ENCODE measurements around the gene ARHGAP24. TPM values are rescaled to one million over a fixed set of nuclear protein-coding genes. Genes with fewer than 3 reads are reported as not detected.

Gene ARHGAP24
- total RNA-seq, 2 experiments from 2014 or later = not detected

- no peak overlapping the region for H3K4me3 Mint-ChIP-seq
- POLR2A ChIA-PET = no interaction called here
- H3K9me3 Mint-ChIP-seq = no peaks in the 10 kb centered on the region
- DNase-seq = no peak
- no peaks in the 10 kb centered on the region for H3K4me1 Mint-ChIP-seq
- no peak overlapping the region for H3K27ac Mint-ChIP-seq
- no peaks in the 10 kb centered on the region for H3K27me3 Mint-ChIP-seq
- CTCF ChIA-PET = no interaction called here
- H3K36me3 Mint-ChIP-seq (ENCODE audit: low read depth) = no peaks in the 10 kb centered on the region
Measured at GRCh38 chr4:85774489-85774888, 299.5 kb downstream of the ARHGAP24 start.

- no peaks in the 10 kb centered on the region for H3K9me3 Mint-ChIP-seq
- no peak overlapping the region for H3K27ac Mint-ChIP-seq
- no peak overlapping the region for H3K4me3 Mint-ChIP-seq
- DNase-seq = no peak
- H3K4me1 Mint-ChIP-seq = no peaks in the 10 kb centered on the region
- H3K36me3 Mint-ChIP-seq (ENCODE audit: low read depth) = no peaks in the 10 kb centered on the region
- POLR2A ChIA-PET = no interaction called here
- no peaks in the 10 kb centered on the region for H3K27me3 Mint-ChIP-seq
- CTCF ChIA-PET = no interaction called here
Measured at GRCh38 chr4:85776096-85776495, 301.1 kb downstream of the ARHGAP24 start.

- DNase-seq = no peak
- H3K36me3 Mint-ChIP-seq (ENCODE audit: low read depth) = no peaks in the 10 kb centered on the region
- ChIA-PET CTCF (no interaction called here), POLR2A (no interaction called here)
- H3K4me1 Mint-ChIP-seq = no peaks in the 10 kb centered on the region
- H3K27me3 Mint-ChIP-seq = no peaks in the 10 kb centered on the region
- H3K27ac Mint-ChIP-seq = no peak overlapping the region
- no peaks in the 10 kb centered on the region for H3K9me3 Mint-ChIP-seq
- no peak overlapping the region for H3K4me3 Mint-ChIP-seq
Measured at GRCh38 chr4:85776579-85776978, 301.6 kb downstream of the ARHGAP24 start.

GRCh38 chr4:85777908-85778631 is 303.1 kb downstream of the ARHGAP24 start:
- Mint-ChIP-seq H3K27me3 (no peaks in the 10 kb centered on the region), H3K4me1 (no peaks in the 10 kb centered on the region), H3K27ac (no peak overlapping the region), H3K9me3 (no peaks in the 10 kb centered on the region), H3K36me3 (ENCODE audit: low read depth) (no peaks in the 10 kb centered on the region), H3K4me3 (no peak overlapping the region)
- CTCF ChIA-PET = no interaction called here
- DNase-seq = no peak
- POLR2A ChIA-PET = interaction anchor here (0.6 kb wide), 1 partner anchor 34 kb away, joined by 4 read pairs; no protein-coding TSS in a partner anchor

GRCh38 chr4:85778632-85779131 is 303.7 kb downstream of the ARHGAP24 start:
- Mint-ChIP-seq H3K9me3 (no peaks in the 10 kb centered on the region), H3K27me3 (no peaks in the 10 kb centered on the region), H3K4me1 (no peaks in the 10 kb centered on the region), H3K36me3 (ENCODE audit: low read depth) (no peaks in the 10 kb centered on the region), H3K27ac (no peak overlapping the region), H3K4me3 (no peak overlapping the region)
- ChIA-PET POLR2A (interaction anchor here (0.6 kb wide), 1 partner anchor 35 kb away, joined by 4 read pairs; no protein-coding TSS in a partner anchor), CTCF (interaction anchor here (0.6 kb wide), 1 partner anchor 331 kb away, joined by 3 read pairs; no protein-coding TSS in a partner anchor)
- DNase-seq = no peak

- ChIA-PET POLR2A (no interaction called here), CTCF (interaction anchor here (0.6 kb wide), 1 partner anchor 331 kb away, joined by 3 read pairs; no protein-coding TSS in a partner anchor)
- no peak overlapping the region for H3K4me3 Mint-ChIP-seq
- no peaks in the 10 kb centered on the region for H3K27me3 Mint-ChIP-seq
- H3K4me1 Mint-ChIP-seq = no peaks in the 10 kb centered on the region
- no peak overlapping the region for H3K27ac Mint-ChIP-seq
- no peaks in the 10 kb centered on the region for H3K9me3 Mint-ChIP-seq
- H3K36me3 Mint-ChIP-seq (ENCODE audit: low read depth) = no peaks in the 10 kb centered on the region
- DNase-seq = no peak
Measured at GRCh38 chr4:85779165-85779564, 304.2 kb downstream of the ARHGAP24 start.

- Mint-ChIP-seq H3K27ac (no peak overlapping the region), H3K9me3 (no peaks in the 10 kb centered on the region), H3K4me1 (no peaks in the 10 kb centered on the region), H3K4me3 (no peak overlapping the region), H3K27me3 (no peaks in the 10 kb centered on the region), H3K36me3 (ENCODE audit: low read depth) (no peaks in the 10 kb centered on the region)
- no peak for DNase-seq
- CTCF ChIA-PET = no interaction called here
- POLR2A ChIA-PET = no interaction called here
Measured at GRCh38 chr4:85780664-85781063, 305.7 kb downstream of the ARHGAP24 start.

- DNase-seq = no peak
- no peak overlapping the region for H3K4me3 Mint-ChIP-seq
- POLR2A ChIA-PET = no interaction called here
- H3K36me3 Mint-ChIP-seq (ENCODE audit: low read depth) = no peaks in the 10 kb centered on the region
- no peak overlapping the region for H3K27ac Mint-ChIP-seq
- no peaks in the 10 kb centered on the region for H3K27me3 Mint-ChIP-seq
- H3K9me3 Mint-ChIP-seq = no peaks in the 10 kb centered on the region
- CTCF ChIA-PET = no interaction called here
- no peaks in the 10 kb centered on the region for H3K4me1 Mint-ChIP-seq
Measured at GRCh38 chr4:85783483-85783882, 308.5 kb downstream of the ARHGAP24 start.

- H3K36me3 Mint-ChIP-seq (ENCODE audit: low read depth) = no peaks in the 10 kb centered on the region
- no peak for DNase-seq
- H3K27me3 Mint-ChIP-seq = no peaks in the 10 kb centered on the region
- no peaks in the 10 kb centered on the region for H3K4me1 Mint-ChIP-seq
- ChIA-PET CTCF (no interaction called here), POLR2A (no interaction called here)
- no peak overlapping the region for H3K27ac Mint-ChIP-seq
- no peak overlapping the region for H3K4me3 Mint-ChIP-seq
- H3K9me3 Mint-ChIP-seq = no peaks in the 10 kb centered on the region
Measured at GRCh38 chr4:85783900-85784299, 308.9 kb downstream of the ARHGAP24 start.

GRCh38 chr4:85784348-85784747 is 309.4 kb downstream of the ARHGAP24 start:
- no peaks in the 10 kb centered on the region for H3K36me3 Mint-ChIP-seq (ENCODE audit: low read depth)
- H3K27me3 Mint-ChIP-seq = no peaks in the 10 kb centered on the region
- ChIA-PET CTCF (no interaction called here), POLR2A (no interaction called here)
- H3K9me3 Mint-ChIP-seq = no peaks in the 10 kb centered on the region
- H3K4me3 Mint-ChIP-seq = no peak overlapping the region
- no peak overlapping the region for H3K27ac Mint-ChIP-seq
- no peaks in the 10 kb centered on the region for H3K4me1 Mint-ChIP-seq
- no peak for DNase-seq

GRCh38 chr4:85784947-85785346 is 310.0 kb downstream of the ARHGAP24 start:
- H3K4me1 Mint-ChIP-seq = no peaks in the 10 kb centered on the region
- H3K4me3 Mint-ChIP-seq = no peak overlapping the region
- no peaks in the 10 kb centered on the region for H3K36me3 Mint-ChIP-seq (ENCODE audit: low read depth)
- H3K27ac Mint-ChIP-seq = no peak overlapping the region
- no peaks in the 10 kb centered on the region for H3K27me3 Mint-ChIP-seq
- ChIA-PET POLR2A (no interaction called here), CTCF (no interaction called here)
- H3K9me3 Mint-ChIP-seq = no peaks in the 10 kb centered on the region
- DNase-seq = no peak

- no peaks in the 10 kb centered on the region for H3K27me3 Mint-ChIP-seq
- CTCF ChIA-PET = no interaction called here
- no peaks in the 10 kb centered on the region for H3K9me3 Mint-ChIP-seq
- POLR2A ChIA-PET = no interaction called here
- no peaks in the 10 kb centered on the region for H3K36me3 Mint-ChIP-seq (ENCODE audit: low read depth)
- H3K4me3 Mint-ChIP-seq = no peak overlapping the region
- H3K27ac Mint-ChIP-seq = no peak overlapping the region
- no peaks in the 10 kb centered on the region for H3K4me1 Mint-ChIP-seq
- no peak for DNase-seq
Measured at GRCh38 chr4:85787133-85787532, 312.2 kb downstream of the ARHGAP24 start.

GRCh38 chr4:85788604-85789003 is 313.7 kb downstream of the ARHGAP24 start:
- no peaks in the 10 kb centered on the region for H3K27me3 Mint-ChIP-seq
- no peaks in the 10 kb centered on the region for H3K4me1 Mint-ChIP-seq
- CTCF ChIA-PET = interaction anchor here (0.7 kb wide), 1 partner anchor 1914 kb away, joined by 4 read pairs; no protein-coding TSS in a partner anchor
- H3K9me3 Mint-ChIP-seq = no peaks in the 10 kb centered on the region
- DNase-seq = no peak
- H3K27ac Mint-ChIP-seq = no peak overlapping the region
- no peak overlapping the region for H3K4me3 Mint-ChIP-seq
- POLR2A ChIA-PET = no interaction called here
- no peaks in the 10 kb centered on the region for H3K36me3 Mint-ChIP-seq (ENCODE audit: low read depth)

GRCh38 chr4:85789241-85789640 is 314.3 kb downstream of the ARHGAP24 start:
- no peak overlapping the region for H3K4me3 Mint-ChIP-seq
- ChIA-PET POLR2A (no interaction called here), CTCF (interaction anchor here (0.7 kb wide), 1 partner anchor 1914 kb away, joined by 4 read pairs; no protein-coding TSS in a partner anchor)
- H3K36me3 Mint-ChIP-seq (ENCODE audit: low read depth) = no peaks in the 10 kb centered on the region
- no peak for DNase-seq
- H3K9me3 Mint-ChIP-seq = no peaks in the 10 kb centered on the region
- H3K27me3 Mint-ChIP-seq = no peaks in the 10 kb centered on the region
- no peak overlapping the region for H3K27ac Mint-ChIP-seq
- H3K4me1 Mint-ChIP-seq = no peaks in the 10 kb centered on the region
